NCI-H187 (cell line): ENCODE results near the gene SH3RF3.
"Not testable (repeated sequence)": the region's sequence is repeated elsewhere in the genome, so short reads cannot be mapped to it uniquely, and the experiment has no call there.

Experiments used
- DNase-seq, 2 experiments: peaks; one replicate each; lab custom pipeline; 2025; lab: John Stamatoyannopoulos, UW

Gene SH3RF3

GRCh38 chr2:109220860-109221259, 91.9 kb downstream of the SH3RF3 start:
- no peak for DNase-seq

DNA sequence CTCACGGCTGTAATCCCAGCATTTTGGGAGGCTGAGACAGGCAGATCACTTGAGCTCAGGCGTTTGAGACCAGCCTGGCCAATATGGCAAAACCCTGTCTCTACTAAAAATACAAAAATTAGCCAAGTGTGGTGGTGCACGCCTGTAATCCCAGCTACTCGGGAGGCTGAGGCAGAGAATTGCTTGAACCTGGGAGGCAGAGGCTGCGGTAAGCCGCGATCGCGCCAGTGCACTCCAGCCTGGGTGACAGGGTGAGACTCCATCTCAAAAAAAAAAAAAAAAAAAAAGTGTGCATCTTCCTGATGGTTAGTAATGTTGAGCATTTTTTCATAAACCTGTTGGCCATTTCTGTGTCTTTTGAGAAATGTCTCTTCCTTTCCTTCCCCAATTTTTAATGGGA, 92.3 kb downstream of the SH3RF3 start:
- not testable (repeated sequence) for DNase-seq

DNA sequence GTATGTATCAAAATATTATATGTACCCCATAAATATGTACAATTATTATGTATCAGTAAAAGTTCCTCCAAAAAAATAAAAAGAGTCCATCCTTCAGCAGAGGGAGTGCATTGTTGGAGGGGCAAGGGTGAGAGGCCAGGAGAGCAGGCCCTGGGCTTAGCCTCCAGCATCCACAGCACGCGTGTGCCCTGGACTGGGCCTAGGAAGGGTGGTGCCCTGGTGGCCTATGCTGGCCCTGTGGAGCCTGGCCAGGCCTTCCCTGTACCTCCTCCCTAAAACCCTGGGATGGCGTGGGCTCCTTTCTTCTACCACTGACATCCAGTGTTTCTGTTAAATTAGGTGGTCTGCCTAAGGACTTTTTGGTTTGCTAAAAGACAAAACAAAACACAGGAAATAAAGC, 93.4 kb downstream of the SH3RF3 start:
- no peak for DNase-seq

DNA sequence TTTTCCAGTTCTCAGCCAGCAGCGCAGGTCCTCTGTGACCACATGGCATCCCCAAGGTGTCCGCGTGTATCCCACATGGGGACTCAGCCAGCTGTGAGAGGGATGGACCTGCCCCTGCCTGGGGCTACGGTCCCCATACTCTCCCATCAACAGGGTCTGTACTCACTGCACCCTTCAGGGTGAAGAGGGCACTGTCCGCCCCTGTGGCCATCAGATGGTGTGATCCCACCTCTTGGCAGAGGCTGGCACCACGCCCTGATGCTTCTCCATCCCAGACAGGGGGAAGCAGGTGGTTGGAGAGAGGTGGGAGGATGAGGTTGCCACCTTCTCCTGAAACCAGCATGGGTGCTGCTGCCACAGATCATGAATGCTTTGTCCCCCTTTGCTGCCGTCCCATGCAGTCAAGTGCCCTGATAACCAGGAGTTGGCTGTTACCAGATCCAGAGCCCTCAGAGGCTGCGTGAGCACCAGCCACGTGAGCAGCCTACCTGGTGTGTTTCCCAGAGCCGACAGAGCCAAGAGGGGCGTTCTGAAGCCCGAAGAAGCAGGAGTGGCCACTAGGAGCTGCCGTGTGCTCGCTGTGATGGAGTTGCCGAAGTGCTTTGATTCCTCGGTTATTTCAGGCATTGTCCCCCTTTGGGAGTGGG, 93.9 kb downstream of the SH3RF3 start:
- DNase-seq: no peak

GRCh38 chr2:109223490-109223889, 94.5 kb downstream of the SH3RF3 start:
- no peak for DNase-seq

GRCh38 chr2:109224341-109224740, 95.3 kb downstream of the SH3RF3 start:
- not testable (repeated sequence) for DNase-seq

DNA sequence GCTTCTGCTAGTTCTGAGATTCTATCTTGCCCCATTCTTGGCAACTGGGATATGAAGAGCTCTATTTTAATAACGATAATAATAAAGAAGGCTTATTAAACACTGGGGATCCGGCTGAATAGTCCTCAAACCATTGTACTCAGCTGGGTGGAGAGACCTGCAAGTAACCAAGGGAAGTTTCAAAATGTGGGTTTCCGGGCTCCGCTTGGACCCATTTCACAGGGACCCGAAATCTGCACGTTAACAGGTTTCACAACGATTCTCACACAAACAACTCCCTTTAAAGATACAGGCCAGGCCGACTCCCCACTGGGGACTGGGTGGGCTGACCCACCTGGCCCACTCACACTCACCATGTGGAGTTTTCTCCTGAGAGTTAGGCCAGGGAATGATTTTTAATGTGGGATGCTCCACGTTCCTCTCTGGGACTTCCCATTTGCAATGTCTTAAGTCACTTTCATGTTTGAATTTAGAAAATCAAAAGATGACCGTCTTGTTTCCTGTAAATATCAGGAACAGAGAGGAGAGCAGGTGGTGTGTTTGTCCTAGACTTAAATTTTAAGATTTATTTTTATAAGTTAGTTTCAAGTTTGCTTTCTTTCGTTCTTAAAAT, 96.3 kb downstream of the SH3RF3 start:
- DNase-seq: no peak

- no peak for DNase-seq
These were observed 97.1 kb downstream of the SH3RF3 start for GRCh38 chr2:109226128-109226527.

- no peak for DNase-seq
These were observed 97.6 kb downstream of the SH3RF3 start for GRCh38 chr2:109226622-109227021.

- no peak for DNase-seq
These were observed 100.2 kb downstream of the SH3RF3 start for GRCh38 chr2:109229094-109229675.

GRCh38 chr2:109230941-109231420, 102.0 kb downstream of the SH3RF3 start:
- peak in 1 of 2 experiments; percentile 25 for DNase-seq

DNA sequence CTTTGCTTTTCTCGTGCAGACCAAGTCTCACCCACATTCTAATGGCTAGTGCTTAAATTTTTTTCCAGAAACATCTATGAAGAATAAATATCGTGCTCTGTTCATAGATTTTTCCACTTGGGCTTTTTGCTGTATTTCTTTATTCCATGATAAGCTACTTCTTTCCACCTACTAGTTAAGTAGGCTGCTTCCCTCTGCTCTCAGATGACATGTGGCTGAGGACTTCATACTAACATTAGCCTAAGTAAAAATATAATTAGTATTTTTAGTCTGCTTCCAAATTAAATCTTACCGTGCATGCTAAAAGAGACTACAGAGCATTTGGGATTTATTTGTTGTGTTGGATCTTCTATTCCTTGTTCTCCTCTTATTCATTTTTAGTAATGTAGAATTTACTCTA, 102.4 kb downstream of the SH3RF3 start:
- DNase-seq: no peak

DNA sequence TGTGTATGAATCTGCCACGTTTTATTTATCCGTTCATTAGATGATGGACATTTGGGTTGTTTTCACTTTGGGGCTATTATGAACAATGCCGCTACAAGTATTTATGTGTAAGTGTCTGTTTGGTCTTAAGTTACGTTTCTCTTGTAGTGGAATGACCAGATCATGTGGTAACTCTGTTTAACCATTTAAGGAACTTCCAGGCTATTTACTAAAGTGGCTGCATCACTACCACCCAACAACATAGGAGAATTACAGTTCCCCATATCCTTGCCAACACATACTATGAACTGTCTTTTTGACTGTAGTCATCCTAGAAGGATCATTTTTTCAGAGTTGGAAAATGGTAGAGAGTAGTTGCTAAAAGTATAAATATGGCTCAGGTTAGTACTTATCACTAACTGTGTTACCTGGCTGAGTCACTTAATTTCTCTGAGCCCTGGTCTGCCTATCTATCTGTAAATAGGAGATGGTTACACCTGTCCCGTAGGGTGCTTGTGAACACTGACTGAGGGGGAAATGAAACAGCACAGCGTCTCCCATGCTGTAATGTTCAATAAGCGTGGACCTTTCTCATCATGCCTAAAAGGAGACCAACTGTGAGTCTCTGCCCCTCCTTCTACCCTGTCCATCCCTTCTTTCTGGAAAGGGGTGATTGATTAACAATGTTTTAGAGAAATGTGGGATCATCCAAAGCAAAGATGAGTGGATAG, 103.1 kb downstream of the SH3RF3 start:
- DNase-seq: no peak

DNA sequence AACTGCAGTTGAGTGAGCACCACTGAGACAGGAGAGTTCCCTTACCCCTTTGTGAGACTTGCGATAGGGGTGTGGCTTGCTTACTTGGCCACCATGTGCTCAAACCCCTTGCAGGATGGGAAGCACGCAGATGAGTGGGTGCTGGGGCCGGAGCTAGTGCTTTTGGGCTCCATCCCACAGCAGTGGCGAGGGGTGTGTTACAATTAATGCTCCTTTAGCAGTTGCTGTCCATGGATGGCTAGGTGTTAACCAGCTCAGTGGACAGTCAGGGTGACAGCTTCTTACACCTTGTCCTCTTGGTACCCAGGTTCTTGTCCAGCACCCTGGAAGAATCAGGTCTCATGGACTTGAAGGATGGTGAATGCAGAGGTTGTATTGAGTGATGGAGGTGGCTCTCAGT, 103.9 kb downstream of the SH3RF3 start:
- DNase-seq: no peak

DNA sequence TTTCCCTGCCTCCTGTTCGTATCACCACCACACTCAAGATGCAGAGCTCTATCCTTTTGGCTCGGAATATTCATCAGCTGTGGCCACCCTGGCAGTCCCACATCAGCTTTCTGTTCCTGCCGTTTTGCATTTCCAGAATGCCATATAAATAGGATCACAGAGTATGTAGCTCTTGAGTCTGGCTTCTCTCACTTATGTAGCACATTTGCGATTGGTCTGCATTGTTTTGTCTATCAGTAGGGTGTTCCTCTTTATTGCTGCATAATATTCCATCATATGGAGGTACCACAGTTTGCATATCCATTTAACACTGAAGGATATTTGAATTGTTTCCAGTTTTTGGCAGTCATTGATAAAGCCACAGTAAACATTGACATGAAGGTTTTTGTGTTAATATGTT, 104.6 kb downstream of the SH3RF3 start:
- DNase-seq: no peak

GRCh38 chr2:109234355-109234754, 105.3 kb downstream of the SH3RF3 start:
- no peak for DNase-seq

- no peak for DNase-seq
These were observed 107.1 kb downstream of the SH3RF3 start for GRCh38 chr2:109236147-109236546.

DNA sequence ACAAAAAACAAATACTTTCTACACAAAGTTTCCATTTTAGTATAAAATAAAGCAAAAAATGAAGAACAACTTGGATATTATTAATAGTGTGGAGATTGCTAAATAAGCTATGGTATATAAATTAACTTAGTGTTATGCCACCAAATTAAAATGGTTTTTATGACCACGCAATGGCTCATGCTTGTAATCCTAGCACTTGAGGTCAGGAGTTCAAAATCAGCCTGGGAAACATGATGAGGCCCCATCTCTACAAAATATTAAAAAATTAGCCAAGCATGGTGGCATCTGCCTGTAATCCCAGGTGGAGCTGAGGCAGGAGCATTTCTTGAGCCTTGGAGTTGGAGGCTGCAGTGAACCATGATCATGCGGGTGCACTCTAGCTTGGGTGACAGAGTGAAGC, 108.8 kb downstream of the SH3RF3 start:
- no peak for DNase-seq

DNA sequence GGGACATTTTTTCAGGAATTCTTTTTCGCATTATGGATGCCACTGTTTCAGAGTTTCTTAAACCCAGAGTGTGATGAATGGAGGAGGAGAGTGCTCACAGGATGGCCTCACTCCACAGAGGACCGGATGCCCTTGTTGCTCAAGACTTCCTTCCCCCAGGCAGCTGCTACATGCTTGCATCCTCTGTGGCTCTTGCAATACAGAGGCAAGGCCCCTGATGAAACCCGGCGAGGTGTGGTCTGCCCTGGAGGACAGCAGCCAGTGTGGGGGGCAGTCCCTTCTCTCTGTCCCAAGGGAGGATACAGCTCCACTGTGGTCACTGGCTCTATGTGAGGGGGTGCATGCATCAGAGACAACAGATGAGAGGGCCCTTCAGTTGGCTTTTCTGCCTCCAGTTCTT, 109.6 kb downstream of the SH3RF3 start:
- DNase-seq: no peak

GRCh38 chr2:109239720-109240119, 110.7 kb downstream of the SH3RF3 start:
- DNase-seq: peak in 1 of 2 experiments; percentile 28

- DNase-seq: no peak
These were observed 113.2 kb downstream of the SH3RF3 start for GRCh38 chr2:109242210-109242653.

- peak in 1 of 2 experiments; percentile 16 for DNase-seq
These were observed 113.8 kb downstream of the SH3RF3 start for GRCh38 chr2:109242654-109243331.
